Suppressor macrophage (primary cell): ENCODE results near the gene GNA15.
A peak's percentile ranks its signal among the peaks of the same experiment; 100 is the strongest.
"Not testable (repeated sequence)": the region's sequence is repeated elsewhere in the genome, so short reads cannot be mapped to it uniquely, and the experiment has no call there.

ENCODE experiments used
- DNase-seq, 4 experiments: peaks; one replicate each; pipeline ENCODE4 v3.0.0-alpha.2; 2020 to 2022

The GNA15 gene

DNA sequence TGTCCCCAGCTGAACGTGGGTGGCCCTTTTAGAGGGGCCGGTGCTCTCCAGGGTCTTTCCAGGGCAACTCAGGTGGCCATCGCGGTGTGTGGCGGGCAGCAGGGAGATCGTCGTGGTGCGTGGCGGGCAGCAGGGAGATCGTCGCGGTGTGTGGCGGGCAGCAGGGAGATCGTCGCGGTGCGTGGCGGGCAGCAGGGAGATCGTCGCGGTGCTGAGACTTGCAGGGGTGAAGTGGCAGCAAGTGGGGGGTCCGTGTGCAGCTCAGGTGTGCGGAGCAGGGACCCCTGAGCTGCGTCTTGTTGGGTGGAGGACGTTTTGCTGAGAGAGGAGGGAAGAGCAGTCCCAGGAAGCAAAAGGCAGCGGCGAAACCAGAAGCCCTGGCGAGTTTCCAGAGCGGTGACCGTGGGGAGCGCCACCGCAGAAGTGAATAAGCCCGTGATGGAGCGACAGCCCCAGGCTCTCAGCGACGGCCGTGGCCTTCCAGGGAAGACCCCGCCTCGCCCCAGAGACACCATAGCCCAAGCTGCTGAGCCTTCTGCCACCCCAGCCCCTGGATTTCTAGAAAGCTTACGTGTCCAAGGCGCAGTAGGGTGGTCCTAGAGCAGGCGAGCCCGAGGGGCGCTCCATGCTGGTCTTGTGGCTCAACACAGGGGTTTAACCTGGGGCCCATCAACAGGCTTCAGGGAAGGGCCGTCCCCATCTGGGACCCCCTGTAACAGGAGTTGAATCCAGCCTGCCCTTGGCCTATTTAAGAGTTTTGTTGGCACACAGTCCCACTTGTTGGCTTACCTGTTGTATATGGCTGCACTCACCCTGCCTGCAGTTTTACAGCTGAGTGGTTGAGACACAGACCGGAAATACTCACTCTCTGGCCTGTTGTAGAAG lies 55.3 kb downstream of the GNA15 start:
- DNase-seq = no peak

GRCh38 chr19:3191806-3192104 lies 55.9 kb downstream of the GNA15 start:
- not testable (repeated sequence) for DNase-seq

DNA sequence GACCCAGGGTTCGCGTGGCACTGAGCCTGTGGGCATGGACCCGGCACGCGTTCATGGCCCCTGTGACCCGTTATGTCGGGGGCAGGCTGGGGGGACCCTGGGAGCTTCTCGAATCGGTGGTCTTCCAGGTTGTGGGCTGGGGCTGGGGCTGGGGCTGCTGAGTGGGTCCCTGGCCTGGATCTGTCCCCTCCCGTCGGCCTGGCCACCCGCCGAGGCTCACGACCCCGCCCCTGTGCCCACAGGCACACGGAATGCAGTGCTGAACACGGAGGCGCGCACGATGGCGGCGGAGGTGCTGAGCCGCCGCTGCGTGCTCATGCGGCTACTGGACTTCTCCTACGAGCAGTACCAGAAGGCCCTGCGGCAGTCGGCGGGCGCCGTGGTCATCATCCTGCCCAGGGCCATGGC lies 56.4 kb downstream of the GNA15 start:
- DNase-seq = no peak

- no peak for DNase-seq
Measured at GRCh38 chr19:3192684-3193083, 56.9 kb downstream of the GNA15 start.

GRCh38 chr19:3193256-3194105 lies 57.6 kb downstream of the GNA15 start:
- peak in 2 of 4 experiments; percentile 19 to 27 for DNase-seq

GRCh38 chr19:3194106-3195087 lies 58.6 kb downstream of the GNA15 start:
- DNase-seq = no peak

DNA sequence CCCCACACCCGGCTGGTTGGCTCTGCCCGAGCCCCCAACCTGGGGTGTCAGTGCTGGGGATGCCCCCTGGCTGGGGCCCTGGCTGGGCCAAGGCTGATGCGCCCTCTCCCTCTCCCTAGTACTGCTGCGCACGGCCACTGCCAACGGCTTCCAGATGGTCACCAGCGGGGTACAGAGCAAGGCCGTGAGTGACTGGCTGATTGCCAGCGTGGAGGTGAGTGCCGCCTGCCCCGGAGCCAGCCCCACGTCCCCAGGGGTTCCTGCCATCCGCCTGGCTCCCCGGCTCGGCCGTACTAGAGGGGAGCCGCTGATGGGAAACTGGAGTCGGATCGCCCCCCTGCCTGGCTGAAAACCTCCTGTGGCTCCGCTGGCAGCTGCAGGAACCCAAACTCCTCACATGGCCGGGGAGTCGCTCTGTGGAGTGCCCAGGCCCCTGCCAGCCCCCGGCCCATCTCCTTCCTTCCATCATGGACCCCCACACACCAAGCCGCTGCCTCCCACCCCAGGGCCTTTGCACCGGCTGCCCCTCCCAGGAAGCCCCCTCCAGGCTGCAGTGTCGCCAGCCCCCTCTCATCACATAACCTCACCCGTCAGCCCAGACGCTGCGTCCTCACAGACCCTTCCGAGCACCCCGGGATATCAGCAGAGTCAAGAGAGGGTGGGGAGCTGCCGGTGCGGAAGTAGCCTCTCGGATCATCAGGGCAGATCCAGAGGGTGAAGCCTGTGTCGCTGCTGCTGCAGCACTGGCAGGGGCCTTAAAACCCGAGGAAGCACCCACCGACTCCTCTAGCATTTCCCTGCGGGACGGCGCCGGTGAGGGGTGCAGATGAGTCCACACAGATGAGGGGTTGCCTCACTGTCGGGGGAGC lies 60.5 kb downstream of the GNA15 start:
- DNase-seq = no peak

GRCh38 chr19:3196933-3197205 lies 61.0 kb downstream of the GNA15 start:
- no peak for DNase-seq

DNA sequence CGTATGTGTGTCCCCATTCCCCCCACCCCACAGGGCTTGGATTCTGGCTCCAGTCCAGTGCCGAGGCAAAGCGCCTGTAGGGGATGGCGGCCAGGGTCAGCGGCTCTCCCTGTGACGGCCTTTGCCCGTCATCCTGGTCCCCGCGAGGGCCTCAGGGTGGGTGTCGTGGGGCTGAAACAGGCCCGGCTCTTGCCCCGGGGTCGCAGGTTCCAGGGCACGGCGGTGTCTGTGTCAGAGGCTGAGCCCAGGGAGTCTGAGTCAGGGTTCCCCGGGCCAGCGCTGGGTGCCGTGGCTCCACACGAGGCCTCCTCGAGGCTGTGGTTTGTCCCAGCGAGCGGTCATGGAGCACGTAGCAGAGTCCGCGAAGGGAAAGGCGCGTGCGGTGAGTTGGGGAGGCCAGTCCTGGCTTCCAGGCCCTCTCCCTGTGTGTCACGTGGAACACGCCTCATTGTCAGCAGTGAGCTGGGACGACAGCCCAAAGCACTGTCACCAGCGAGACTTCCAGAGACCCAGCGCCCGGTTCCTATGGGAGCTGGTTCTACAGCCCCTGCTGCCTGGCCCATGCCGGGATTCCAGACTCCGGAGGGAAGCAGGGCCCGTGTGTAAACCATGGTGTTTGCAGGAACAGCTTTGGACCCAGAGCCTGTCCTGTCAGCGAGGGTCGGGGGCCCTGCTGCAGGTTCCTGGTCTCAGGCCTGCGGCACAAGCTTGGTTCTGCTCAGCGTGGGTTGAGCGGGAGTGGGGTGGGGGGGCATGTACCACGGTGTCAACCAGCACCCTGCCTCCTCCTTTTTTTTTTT lies 63.3 kb downstream of the GNA15 start:
- DNase-seq = no peak

GRCh38 chr19:3201072-3201700 lies 65.4 kb downstream of the GNA15 start:
- DNase-seq = peak in 1 of 4 experiments; percentile 11

GRCh38 chr19:3201911-3202310 lies 66.1 kb downstream of the GNA15 start:
- no peak for DNase-seq

- DNase-seq = no peak
Measured at GRCh38 chr19:3202346-3202745, 66.5 kb downstream of the GNA15 start.

GRCh38 chr19:3202895-3203294 lies 67.1 kb downstream of the GNA15 start:
- not testable (repeated sequence) for DNase-seq

DNA sequence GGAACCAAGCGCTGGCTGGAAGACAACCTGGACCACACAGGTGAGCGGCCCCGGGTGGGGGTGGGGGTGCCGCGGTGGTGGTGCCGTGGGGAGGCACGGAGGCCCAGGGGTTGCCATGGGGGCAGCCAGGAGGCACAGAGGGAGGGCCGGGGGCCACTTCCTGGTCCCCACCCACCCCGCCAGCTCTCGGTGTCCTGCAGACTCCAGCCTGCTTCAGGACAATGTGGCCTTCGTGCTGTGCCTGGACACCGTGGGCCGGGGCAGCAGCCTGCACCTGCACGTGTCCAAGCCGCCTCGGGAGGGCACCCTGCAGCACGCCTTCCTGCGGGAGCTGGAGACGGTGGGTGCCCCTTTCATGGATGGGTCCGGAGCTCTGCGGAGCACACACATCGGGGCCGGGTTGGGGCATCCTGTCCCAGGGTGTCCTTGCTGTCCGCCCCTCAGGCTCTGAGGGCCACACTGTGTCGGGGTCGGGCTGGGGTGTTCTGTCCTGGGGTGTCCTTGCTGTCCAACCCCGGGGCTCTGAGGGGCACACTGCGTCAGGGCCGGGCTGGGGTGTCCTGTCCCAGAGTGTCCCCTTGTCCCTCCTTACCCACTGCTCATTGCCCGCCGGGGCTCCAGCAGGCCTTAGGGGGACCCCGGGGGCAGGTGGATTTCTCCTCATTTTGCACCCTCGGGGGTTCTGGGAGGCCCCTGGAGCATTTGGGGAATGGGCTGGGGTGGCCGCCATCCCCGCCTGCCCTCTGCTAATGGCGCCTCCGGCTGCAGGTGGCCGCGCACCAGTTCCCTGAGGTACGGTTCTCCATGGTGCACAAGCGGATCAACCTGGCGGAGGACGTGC lies 68.2 kb downstream of the GNA15 start:
- DNase-seq = no peak

DNA sequence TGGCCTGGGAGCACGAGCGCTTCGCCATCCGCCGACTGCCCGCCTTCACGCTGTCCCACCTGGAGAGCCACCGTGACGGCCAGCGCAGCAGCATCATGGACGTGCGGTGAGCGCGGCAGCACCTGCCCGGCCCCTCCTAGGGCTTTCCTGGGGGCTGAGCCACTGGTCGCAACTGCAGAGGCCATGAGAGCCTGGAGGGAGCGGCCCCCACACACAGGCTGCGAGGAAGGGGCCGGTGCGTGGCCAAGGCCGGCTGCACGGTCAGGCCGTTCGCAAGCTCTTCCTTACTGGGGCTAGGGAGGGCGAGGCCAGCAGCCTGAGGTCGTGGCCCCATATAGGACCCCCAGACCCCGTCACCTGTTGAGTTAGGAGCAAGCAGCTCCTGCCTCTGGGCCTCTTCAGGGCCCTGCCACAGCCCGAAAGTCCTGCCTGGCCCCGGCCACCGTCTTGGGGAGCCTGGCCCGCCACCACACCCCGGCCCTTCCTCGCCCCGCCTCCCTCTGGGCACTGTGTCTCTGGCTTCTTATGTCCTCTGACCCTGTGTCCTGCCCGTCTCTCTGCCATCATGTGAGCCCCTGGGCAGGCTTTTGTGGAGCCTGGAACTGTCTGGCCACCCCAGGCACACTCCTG lies 68.9 kb downstream of the GNA15 start:
- no peak for DNase-seq

GRCh38 chr19:3206216-3206953 lies 70.6 kb downstream of the GNA15 start:
- no peak for DNase-seq

DNA sequence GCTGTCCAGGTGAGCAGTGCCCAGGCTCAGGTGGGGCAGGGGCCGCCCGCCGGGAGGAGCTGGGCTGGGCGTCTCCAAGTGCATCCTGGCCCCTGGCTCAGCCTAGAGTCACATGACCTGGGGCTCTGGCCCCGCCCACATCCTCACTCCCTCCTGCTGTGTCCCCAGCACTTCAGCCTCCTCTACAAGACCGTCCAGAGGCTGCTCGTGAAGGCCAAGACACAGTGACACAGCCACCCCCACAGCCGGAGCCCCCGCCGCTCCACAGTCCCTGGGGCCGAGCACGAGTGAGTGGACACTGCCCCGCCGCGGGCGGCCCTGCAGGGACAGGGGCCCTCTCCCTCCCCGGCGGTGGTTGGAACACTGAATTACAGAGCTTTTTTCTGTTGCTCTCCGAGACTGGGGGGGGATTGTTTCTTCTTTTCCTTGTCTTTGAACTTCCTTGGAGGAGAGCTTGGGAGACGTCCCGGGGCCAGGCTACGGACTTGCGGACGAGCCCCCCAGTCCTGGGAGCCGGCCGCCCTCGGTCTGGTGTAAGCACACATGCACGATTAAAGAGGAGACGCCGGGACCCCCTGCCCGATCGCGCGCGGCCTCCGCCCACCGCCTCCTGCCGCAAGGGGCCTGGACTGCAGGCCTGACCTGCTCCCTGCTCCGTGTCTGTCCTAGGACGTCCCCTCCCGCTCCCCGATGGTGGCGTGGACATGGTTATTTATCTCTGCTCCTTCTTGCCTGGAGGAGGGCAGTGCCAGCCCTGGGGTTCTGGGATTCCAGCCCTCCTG lies 71.8 kb downstream of the GNA15 start:
- DNase-seq = no peak
